Measurements from ENCODE around the gene CACNA2D3.

DNA sequence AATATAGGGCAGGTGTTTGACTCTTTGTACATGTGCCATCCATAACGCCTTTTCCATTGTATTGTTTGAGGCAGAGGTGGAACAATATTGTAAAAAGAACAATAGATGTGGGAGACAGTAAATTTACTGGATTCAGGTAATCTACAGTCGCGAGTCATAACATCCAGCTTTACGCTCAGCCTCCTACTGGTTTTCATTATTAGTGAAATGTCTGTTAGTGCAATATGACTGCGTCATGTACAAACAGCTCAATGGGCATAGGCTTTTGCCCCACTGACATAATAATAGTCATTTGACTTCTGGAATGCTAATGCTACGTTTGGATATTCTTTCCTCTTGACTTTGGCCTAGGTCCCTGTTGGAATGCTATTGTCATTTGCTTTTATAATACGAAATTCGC is 9.5 kb downstream of the CACNA2D3 start:
- TF ChIP-seq, protein P1, sequence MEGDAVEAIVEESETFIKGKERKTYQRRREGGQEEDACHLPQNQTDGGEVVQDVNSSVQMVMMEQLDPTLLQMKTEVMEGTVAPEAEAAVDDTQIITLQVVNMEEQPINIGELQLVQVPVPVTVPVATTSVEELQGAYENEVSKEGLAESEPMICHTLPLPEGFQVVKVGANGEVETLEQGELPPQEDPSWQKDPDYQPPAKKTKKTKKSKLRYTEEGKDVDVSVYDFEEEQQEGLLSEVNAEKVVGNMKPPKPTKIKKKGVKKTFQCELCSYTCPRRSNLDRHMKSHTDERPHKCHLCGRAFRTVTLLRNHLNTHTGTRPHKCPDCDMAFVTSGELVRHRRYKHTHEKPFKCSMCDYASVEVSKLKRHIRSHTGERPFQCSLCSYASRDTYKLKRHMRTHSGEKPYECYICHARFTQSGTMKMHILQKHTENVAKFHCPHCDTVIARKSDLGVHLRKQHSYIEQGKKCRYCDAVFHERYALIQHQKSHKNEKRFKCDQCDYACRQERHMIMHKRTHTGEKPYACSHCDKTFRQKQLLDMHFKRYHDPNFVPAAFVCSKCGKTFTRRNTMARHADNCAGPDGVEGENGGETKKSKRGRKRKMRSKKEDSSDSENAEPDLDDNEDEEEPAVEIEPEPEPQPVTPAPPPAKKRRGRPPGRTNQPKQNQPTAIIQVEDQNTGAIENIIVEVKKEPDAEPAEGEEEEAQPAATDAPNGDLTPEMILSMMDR (IDR thresholded peaks at IDR 0.05) = no peak
- no peak for TF ChIP-seq POLR2A (IDR thresholded peaks at IDR 0.05)

All from uterus (tissue), 2 donors.